ENCODE data around the gene KRTAP4-5.
"Not testable (repeated sequence)": the region's sequence is repeated elsewhere in the genome, so short reads cannot be mapped to it uniquely, and the experiment has no call there.

The KRTAP4-5 gene

DNA sequence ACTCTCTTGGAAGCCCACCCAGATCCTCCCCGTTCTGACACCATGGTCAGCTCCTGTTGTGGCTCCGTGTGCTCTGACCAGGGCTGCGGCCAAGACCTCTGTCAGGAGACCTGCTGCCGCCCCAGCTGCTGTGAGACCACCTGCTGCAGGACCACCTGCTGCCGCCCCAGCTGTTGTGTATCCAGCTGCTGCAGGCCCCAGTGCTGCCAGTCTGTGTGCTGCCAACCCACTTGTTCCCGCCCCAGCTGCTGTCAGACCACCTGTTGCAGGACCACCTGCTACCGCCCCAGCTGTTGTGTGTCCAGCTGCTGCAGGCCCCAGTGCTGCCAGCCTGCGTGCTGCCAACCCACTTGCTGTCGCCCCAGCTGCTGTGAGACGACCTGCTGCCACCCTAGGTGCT lies 44.3 kb downstream of the KRTAP4-5 start, which contains the start of gene KRTAP4-9:
TSS of gene KRTAP4-9 (plus strand) at position 43 of the 400 bp plus-strand sequence. CDS start at position 43, 0 bp downstream.
- not testable (repeated sequence) for DNase-seq

DNA sequence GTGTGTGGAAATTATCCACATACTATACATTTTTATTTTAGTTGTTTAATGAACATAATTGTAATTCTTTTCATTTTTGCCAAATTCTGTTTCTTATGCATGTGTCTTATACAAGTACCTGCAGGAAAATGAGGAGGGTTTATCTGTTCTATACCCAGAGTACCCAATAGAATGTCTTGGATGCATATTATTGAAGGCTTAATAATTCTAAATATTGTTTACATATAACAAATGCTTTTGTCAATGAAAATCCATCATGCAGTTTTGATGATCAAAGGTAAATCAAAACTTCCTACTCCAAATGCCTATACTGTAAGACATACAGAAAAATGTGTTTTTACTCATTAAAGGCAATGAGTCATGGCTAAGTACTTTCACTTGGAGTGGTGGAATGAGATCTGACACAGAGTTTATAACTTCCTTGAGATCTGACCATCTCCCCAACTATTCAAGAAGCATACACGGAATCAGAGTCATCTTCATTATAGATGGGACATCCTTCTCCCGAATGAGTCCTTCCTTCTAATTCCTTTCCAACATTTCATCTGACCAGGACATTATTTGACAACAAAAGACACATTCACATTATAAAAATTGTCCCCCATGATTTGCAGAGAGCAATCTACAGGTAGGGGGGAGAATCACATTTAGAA lies 45.1 kb downstream of the KRTAP4-5 start:
- DNase-seq: not testable (repeated sequence)

DNA sequence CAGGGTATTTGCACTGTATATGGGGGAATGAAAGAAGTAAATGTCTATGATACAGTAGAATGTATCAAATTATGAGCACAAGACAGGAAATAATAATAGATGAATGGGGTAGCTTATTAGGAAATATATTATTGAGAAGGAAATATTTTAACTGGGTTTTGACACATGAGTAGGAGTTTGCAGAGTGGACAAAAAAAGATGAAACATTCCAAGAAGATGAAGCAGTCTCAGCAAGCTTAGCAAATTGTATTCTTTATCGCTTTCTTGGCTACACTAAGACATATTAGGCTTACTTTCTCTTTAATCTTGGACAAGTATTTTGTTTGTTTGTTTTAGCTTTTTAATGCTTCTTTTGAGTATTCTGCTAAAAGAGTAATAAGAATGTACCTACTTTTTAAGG lies 45.7 kb downstream of the KRTAP4-5 start:
- DNase-seq: no peak

DNA sequence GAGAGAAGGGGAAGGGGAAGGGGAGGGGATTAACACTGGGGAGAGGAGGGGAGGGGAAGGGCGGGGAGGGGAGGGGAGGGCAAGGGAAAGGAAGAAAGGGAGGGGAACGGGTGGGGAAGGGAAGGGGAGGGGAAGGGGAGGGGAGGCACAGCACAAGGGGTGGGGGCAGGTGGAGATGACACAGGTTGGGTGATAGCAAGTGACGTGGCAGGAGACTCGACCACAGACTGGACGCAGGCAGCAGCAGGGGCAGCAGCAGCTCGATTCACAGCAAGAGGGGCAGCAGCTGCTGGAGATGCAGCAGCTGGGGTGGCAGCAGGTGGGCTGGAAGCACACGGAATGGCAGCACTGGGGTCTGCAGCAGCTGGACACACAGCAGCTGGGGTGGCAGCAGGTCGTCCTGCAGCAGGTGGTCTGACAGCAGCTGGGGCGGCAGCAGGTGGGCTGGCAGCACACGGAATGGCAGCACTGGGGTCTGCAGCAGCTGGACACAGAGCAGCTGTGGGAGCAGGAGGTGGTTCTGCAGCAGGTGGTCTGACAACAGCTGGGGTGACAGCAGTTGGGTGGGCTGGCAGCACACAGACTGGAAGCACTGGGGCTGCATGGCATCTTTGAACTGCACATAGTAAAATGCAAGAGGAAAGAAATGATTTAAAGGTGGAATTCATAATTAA lies 47.9 kb downstream of the KRTAP4-5 start, which contains the start of gene KRTAP4-16:
TSS of gene KRTAP4-16 (minus strand) at position 624 of the 674 bp plus-strand sequence. CDS start at position 624, 0 bp downstream.
- DNase-seq: no peak

DNA sequence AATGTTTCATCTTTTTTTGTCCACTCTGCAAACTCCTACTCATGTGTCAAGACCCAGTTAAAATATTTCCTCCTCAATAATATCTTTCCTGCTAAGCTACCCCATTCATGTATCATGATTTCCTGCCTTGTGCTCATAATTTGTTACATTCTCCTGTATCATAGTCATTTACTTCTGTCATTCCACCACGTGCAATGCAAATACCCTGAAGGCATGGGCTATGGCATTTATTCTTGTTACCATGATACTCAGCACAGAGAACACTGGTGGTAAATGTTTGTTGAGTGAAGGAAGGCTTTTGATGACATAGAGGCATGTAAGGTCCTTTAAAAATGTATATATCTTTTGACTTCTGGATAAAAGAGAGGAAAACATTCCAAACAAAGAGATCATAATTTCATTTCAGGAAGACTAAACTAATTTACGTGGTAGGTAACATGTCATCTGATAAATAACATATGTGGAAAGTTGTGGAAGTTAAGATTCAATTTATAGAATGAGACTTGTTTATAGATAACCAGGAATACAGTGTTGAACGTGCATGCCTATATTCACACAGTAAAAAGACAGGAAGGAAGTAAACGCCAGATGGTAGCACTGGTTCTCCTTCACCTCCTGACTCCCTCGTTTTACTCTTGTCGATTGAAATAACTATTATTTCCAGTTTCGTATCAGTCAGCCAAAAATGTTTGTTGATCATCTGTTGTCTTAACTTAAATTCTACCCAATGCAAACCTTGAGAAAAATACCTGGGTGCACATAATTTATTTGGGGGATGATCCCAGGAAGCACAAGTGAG lies 49.7 kb downstream of the KRTAP4-5 start:
- not testable (repeated sequence) for DNase-seq

Data from activated CD8-positive, alpha-beta memory T cell treated with anti-CD3 and anti-CD28 coated beads, Interleukin-2, amount 50 U/mL, for 48 hours (primary cell).